ENCODE results near the gene ZNHIT1. TPM values are rescaled to one million over a fixed set of nuclear protein-coding genes. Genes with fewer than 3 reads are reported as not detected.

Gene ZNHIT1
- 10 to 100 TPM; 49.9 to 50.3 TPM for total RNA-seq

DNA sequence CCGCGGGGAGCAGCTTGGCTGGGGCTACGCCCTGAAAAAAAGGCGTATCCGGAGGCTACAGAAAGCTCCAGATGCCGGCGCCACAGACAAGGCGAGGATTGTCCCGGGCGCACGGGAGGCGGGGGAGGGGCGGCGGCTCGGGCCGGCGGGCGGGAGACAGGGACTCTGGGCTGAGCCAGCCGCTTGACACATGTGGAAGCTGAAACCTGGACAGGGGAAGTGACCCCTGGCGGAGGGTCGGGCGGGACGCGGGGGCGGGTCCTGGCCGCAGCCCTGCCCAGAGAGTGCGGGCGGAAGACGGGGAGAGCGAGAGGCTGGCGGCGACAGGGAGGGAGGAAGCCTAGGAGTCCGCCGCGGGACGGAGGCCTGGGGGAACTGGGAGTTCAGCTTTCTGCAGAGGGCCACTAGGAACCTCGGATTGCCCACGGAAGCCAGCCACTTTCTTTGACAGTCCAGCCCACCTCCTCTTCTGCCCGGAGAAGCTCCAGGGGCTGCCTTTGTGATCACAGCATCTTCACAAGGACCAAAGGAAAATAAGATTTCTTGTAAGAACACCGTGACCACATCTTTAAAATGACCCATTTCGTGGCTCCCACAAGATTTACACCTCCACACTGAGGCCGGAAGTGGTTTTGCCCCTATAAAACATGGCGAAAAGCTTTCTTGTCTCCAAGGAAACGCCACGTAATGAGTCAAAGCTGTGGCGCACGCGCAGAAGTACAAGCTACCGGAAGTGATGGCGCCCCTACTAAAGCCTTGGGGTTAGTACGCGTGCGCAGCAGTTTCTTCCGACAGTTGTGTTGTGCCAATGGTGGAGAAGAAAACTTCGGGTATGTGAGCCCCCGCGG is at the start of gene ZNHIT1, which contains the start of gene PLOD3:
Gene ZNHIT1, plus strand, starts transcription at position 778 of the 848 bp plus-strand sequence. Its CDS starts 31 bp downstream, at position 809.
Gene PLOD3, minus strand, starts transcription at position 194 of the 848 bp plus-strand sequence. CDS start 307 bp downstream, outside the sequence.
- H3K9me3 Mint-ChIP-seq: no peaks in the 10 kb centered on the region
- ATAC-seq: peak; percentile 77 to 82
- H3K27ac Mint-ChIP-seq: peak within 1 kb of the TSS; percentile 89 to 93
- peak; percentile 89 to 95 for DNase-seq (ENCODE audit: low spot score in 2 of 2)
- peaks cover 16 to 18% of the 10 kb centered on the region in 2 donors for H3K36me3 Mint-ChIP-seq

GRCh38 chr7:101168412-101169049 is 49.4 kb upstream of the ZNHIT1 start:
- peaks cover 6 to 12% of the 10 kb centered on the region in 2 donors for H3K36me3 Mint-ChIP-seq
- ATAC-seq: no peak
- DNase-seq (ENCODE audit: low spot score in 2 of 2): no peak
- no peak overlapping the region for H3K27ac Mint-ChIP-seq
- no peaks in the 10 kb centered on the region for H3K9me3 Mint-ChIP-seq

DNA sequence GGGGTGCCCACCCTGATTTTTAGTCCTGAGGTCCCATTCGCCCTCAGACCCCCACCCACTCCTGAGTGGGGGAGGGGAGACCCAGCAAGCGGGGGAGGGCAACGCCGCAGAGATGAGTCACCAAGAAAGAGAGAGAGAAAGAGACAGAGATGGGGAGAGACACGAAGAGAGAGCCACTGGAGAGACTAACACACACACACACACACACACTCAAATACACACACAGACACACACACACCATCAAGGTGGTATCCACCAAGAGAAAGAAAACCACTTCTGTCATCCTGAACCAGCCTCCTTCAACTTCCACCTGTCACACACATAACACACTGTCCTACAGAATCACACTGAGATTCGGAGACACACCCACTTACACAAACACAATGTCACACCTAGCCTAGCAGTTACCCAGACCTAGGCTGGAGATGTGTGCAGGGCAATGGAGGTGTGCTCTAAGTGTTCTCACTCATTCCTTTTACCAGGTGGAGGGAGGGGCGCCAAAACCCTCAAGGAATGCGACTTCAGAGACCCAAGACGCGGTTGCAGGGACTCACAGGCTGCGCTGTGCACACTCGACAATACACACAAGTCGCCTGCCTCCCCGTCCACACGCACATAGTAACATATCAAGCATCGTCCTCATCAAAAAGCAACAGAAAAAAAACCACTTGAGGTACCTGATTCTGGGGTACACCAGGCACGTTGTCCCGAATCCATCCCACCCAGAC is 48.7 kb upstream of the ZNHIT1 start:
- Mint-ChIP-seq H3K9me3 (no peaks in the 10 kb centered on the region), H3K36me3 (peaks cover 6 to 12% of the 10 kb centered on the region in 2 donors), H3K27ac (no peak overlapping the region)
- peak in 1 of 2 donors; percentile 2 for ATAC-seq
- DNase-seq (ENCODE audit: low spot score in 2 of 2): no peak

- Mint-ChIP-seq H3K27ac (no peak overlapping the region), H3K9me3 (no peaks in the 10 kb centered on the region), H3K36me3 (peaks cover 6 to 13% of the 10 kb centered on the region in 2 donors)
- peak; percentile 50 to 52 for ATAC-seq
- DNase-seq (ENCODE audit: low spot score in 2 of 2): peak; percentile 77 to 91
Measured at GRCh38 chr7:101169838-101170551, 48.0 kb upstream of the ZNHIT1 start.

DNA sequence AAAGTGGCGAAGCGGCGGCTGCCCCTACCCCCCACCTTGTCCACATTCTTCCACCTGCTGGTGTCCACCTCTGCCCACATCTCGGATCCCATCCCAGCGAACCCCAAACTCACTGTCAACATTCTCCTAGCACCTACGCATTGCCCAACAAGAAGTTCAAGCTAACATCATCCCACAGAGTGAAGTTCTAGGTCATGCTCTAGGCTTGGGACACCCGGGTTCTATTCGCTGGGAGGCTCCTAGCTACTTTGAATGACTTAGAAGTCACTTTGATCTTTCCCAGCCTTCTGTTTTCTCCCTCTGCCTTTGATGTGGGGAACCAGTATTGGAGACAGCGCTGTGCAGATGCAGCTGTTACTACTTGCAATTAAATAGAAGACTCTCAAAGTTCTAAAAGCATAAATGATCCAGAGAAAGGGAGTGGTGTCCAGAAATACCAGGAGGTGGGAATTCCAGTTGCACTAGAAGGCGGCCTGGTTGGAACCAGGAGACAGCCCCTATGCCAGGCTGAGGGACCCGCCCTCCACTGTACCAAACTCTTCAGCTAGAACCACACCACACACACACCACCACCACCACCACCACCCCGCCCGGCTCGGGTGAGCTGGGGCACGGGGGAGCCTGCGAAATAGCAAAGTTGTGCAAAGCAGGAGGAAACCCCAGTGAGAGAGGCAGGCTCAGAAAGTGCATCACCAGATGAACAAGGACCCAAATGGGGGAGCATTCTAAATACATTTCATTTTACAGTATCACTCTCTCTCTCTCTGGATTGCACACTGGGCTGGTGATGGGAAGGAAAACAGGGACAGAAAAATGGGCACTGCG is 47.1 kb upstream of the ZNHIT1 start:
- Mint-ChIP-seq H3K27ac (no peak overlapping the region), H3K36me3 (peaks cover under 1 to 18% of the 10 kb centered on the region in 2 donors), H3K9me3 (no peaks in the 10 kb centered on the region)
- no peak for ATAC-seq
- DNase-seq (ENCODE audit: low spot score in 2 of 2): no peak

DNA sequence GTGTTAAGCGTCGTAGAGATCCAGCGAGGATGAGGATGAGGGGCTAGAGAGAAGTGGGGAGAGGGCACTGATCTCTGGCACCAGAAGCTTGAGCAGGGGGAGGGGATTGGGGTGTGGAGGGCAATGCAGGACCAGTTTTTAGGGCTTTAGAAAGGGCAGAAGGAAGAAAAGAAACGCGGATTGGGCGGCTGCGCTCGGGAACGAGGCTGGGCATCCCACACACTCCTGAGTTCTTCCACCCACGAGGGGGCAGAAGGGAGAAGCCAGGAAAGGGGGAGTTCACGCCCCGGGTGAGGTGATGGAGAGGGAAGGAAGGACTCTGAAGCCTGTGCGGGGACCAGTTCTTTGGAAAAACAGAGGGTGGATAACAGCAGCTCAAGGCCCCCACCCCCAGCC is 46.5 kb upstream of the ZNHIT1 start:
- H3K27ac Mint-ChIP-seq: peak overlapping the region in 1 of 2 donors; percentile 35
- peaks cover 0 to 18% of the 10 kb centered on the region in 2 donors for H3K36me3 Mint-ChIP-seq
- DNase-seq (ENCODE audit: low spot score in 2 of 2) (no peak), ATAC-seq (no peak)
- H3K9me3 Mint-ChIP-seq: no peaks in the 10 kb centered on the region

DNA sequence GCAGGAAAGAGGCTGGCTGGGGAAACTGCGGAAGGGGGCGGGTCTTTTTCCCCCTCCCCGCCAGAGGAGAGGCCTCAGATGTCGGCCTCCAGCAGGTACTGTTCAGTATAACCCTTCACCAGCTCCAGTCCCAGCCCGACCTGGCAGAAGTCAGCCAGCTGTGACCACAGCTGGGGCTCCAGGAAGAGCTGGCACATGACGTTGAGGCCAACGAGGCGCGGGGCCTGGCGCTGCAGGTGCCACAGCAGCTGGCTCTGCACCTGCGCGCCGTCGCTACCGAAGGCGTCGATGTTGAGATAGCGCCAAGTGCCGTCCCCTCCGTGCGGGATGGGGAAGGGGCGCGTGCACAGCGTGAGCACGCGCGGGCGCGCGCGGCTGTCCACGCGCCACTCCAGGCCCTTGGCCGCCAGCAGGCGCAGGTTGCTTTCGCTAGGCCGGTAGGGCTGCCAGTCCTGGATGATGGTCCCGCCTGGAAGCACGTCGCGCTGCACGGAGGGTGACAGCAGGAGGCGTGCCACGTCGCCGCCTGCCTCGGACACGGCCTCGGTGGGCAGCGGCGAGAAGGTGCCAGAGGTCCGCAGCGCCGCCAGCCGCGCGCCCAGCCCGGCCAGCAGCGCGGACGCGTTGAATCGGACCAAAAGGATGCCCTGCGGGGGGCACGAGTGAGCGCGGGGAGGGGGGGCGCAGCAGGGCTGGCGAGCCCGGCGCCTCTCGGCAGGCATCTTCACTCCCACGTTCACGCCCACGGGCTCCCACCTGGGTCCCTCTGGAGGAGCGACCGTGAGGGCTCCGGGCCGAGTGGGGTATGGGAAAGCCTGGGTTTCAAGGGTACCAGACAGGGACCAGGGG is 45.7 kb upstream of the ZNHIT1 start:
- peak overlapping the region in 1 of 2 donors; percentile 35 for H3K27ac Mint-ChIP-seq
- ATAC-seq: no peak
- H3K36me3 Mint-ChIP-seq: peaks cover 0 to 18% of the 10 kb centered on the region in 2 donors
- no peak for DNase-seq (ENCODE audit: low spot score in 2 of 2)
- no peaks in the 10 kb centered on the region for H3K9me3 Mint-ChIP-seq

DNA sequence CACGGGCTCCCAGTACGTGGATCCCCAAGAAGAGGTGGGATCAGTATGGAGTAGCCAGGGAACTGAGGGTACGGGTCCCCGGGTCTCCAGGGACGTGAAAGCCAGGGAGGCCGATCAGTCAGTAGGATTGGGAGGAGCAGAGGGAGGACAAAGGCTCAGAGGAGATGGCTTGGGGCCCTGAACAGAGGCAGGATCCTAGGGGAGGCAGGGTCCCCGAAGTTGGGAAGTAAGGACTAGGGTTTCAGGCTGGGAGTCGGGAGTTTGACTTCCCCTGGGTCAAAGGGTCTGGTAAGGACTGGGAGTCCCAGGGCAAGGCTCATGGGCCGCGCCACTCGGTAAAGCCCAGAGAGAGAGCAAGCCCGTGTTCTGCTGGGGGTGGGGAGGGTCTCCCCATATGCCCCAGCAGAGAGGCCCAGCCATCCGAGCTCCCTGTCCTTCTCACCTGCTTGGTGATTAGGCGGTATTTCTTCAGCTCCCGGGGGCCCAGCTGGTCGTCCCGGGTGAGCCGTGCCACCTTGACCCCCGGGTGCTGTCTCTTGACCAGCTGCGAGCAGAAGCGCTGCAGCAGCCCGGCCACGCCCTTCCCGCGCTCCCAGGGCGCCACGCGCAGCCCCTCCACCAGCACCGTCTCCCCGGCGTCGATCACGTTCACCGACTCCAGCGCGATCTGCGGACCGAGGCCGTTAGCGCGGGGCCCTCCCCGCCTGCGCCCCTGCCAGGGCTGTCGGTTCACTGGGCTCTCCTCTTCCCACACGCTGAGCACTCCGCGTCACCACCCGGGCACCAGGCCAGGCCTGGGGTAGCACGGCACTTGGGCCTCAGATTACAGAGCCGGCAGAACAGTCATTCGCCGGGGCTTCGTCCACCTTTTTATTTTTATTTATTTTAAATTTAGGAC is 44.9 kb upstream of the ZNHIT1 start:
- Mint-ChIP-seq H3K27ac (no peak overlapping the region), H3K36me3 (peaks cover 0 to 18% of the 10 kb centered on the region in 2 donors), H3K9me3 (no peaks in the 10 kb centered on the region)
- ATAC-seq (peak; percentile 20 to 27), DNase-seq (ENCODE audit: low spot score in 2 of 2) (no peak)

DNA sequence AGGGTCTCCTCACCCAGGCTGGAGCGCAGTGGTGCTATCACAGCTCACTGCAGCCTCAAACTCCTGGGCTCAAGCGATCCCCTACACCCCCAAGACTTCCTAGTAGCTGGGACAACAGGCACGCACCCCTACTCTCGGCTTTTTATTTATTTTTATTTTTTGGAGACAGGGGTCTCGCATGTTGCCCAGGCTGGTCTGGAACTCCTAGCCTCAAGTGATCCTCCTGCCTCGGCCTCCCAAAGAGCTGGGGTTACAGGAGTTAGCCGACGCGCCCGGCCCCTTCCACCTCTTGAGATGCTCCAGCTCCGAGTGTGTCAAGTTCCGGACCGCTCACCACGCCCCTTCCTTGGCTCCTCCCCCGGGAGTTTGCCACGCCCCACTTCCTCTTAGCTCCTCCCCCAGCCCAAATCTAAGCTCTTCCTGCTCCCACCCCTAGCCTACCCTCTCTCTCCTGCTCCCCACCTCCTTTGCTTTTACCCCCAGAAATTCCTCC is 44.2 kb upstream of the ZNHIT1 start:
- ATAC-seq: peak; percentile 64 to 82
- peaks cover 0 to 18% of the 10 kb centered on the region in 2 donors for H3K36me3 Mint-ChIP-seq
- H3K27ac Mint-ChIP-seq: peak overlapping the region in 1 of 2 donors; percentile 8
- no peaks in the 10 kb centered on the region for H3K9me3 Mint-ChIP-seq
- DNase-seq (ENCODE audit: low spot score in 2 of 2): peak in 1 of 2 donors; percentile 82

DNA sequence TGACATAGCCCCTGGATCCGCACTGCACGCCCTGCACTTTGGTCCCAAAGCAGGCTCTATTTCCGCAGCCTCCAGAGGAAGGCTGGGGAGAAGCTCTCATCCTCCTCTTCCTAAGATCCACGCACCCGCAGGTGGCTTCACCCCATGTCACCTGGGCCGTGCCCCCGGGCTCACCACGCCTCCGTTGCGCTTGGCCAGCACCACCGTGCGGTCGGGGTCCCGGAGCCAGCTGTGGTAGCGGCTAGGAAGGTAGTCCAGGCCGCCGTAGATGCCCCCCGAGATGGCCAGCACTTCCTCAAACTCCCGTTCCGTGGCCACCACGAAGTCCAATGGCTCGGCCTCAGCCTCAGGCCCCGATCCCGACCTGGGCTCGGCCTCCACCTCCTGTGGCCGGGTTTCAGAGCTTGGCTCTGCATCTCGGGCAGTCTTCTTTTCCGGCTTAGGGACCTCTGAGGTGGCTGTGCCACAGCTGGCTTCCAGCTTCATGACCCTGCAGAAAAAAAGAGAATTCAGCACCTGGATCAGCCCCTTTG is 43.6 kb upstream of the ZNHIT1 start:
- DNase-seq (ENCODE audit: low spot score in 2 of 2) (no peak), ATAC-seq (peak in 1 of 2 donors; percentile 7)
- H3K36me3 Mint-ChIP-seq: peaks cover 0 to 18% of the 10 kb centered on the region in 2 donors
- H3K9me3 Mint-ChIP-seq: no peaks in the 10 kb centered on the region
- no peak overlapping the region for H3K27ac Mint-ChIP-seq

GRCh38 chr7:101175664-101176063 is 42.3 kb upstream of the ZNHIT1 start:
- H3K9me3 Mint-ChIP-seq: no peaks in the 10 kb centered on the region
- H3K36me3 Mint-ChIP-seq: peaks cover 0 to 18% of the 10 kb centered on the region in 2 donors
- H3K27ac Mint-ChIP-seq: no peak overlapping the region
- DNase-seq (ENCODE audit: low spot score in 2 of 2) (no peak), ATAC-seq (no peak)

DNA sequence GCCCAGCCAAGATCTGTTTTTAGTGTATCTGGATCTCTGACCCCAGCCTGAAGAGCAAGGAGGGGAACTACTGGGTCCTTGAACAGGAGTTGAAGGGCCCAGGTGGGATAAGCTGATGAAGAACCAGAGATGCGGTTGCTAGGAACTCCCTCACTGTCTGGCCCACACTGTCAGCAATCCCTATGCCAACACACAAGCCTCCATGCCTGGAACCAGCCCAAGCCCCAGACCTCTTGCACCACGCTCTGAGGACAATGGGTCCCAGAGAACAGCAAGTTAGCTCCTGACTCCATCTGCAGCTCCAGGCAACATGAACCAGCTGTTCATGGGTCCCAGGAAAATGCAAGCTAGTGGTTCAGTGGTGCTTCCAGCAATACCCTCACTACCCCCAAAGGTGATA is 40.3 kb upstream of the ZNHIT1 start:
- DNase-seq (ENCODE audit: low spot score in 2 of 2) (no peak), ATAC-seq (no peak)
- Mint-ChIP-seq H3K27ac (no peak overlapping the region), H3K9me3 (no peaks in the 10 kb centered on the region), H3K36me3 (peaks cover 0 to 6% of the 10 kb centered on the region in 2 donors)

- Mint-ChIP-seq H3K27ac (no peak overlapping the region), H3K36me3 (peaks cover 0 to 6% of the 10 kb centered on the region in 2 donors), H3K9me3 (no peaks in the 10 kb centered on the region)
- DNase-seq (ENCODE audit: low spot score in 2 of 2) (no peak), ATAC-seq (no peak)
Measured at GRCh38 chr7:101179117-101179516, 38.8 kb upstream of the ZNHIT1 start.
